Chondrocyte (in vitro differentiated cells): Measurements from ENCODE around the gene NR1H4. TPM values are rescaled to one million over a fixed set of nuclear protein-coding genes. Genes with fewer than 3 reads are reported as not detected.

Experiments
- DNase-seq: peaks from one replicate; pipeline ENCODE4 v3.0.0; 2021; ENCODE audit warnings: mixed read lengths, low spot score
- H3K27ac Mint-ChIP-seq: one replicate; pipeline ENCODE4 v1.8.0; 2021; ENCODE audit warnings: mild to moderate bottlenecking, moderate library complexity, mixed read lengths; ENCODE audit not compliant: unreplicated experiment
- H3K27me3 Mint-ChIP-seq: 2 replicates; pipeline ENCODE4 v1.8.0; 2021; ENCODE audit warnings: low read depth, mixed read lengths
- H3K36me3 Mint-ChIP-seq: 2 replicates; pipeline ENCODE4 v1.8.0; 2021; ENCODE audit warnings: low read depth, mixed read lengths
- H3K4me1 Mint-ChIP-seq: 2 replicates; pipeline ENCODE4 v1.8.0; 2021; ENCODE audit warnings: low read depth, mild to moderate bottlenecking, mixed read lengths
- H3K4me3 Mint-ChIP-seq: one replicate; pipeline ENCODE4 v1.8.0; 2021; ENCODE audit warnings: mild to moderate bottlenecking, moderate library complexity, mixed read lengths; ENCODE audit not compliant: unreplicated experiment
- H3K9me3 Mint-ChIP-seq: 2 replicates; pipeline ENCODE4 v1.8.0; 2021; ENCODE audit warnings: low read depth, mixed read lengths
- total RNA-seq: library from RNA; stranded (reverse); gene quantifications from 3 replicates; pipeline ENCODE4 v1.2.1, GENCODE V29; 2021
- TF ChIP-seq, protein P1 (sequence below): fragments of 200-600 bp; sonication (generic); IDR thresholded peaks from 2 replicates; pipeline ENCODE4 v1.5.0; 2021; ENCODE audit warnings: antibody characterized with exemption, mild to moderate bottlenecking, moderate library complexity

NR1H4 gene
- total RNA-seq, 1 donor from 2014 or later = not detected

DNA sequence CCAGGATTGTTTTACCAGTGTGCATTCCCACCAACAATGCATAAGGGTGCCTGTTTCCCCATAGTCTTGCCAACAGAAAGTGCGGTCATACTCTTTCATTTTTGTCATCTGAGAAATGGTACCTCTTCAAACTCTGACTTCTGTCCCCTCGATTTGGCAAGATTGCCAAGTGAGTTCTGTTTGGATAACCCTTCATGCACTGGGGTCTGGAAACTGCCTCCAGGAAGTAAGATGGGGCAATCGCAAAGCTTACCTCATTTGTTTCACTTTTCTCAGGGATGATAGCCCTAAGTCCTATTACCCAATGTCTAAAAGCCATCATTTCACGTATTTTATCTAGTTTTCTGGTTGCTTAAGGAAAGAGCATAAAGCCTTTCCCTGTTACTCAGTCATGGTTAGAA lies 28.6 kb upstream of the NR1H4 start:
- H3K4me3 Mint-ChIP-seq = no peak overlapping the region
- H3K27ac Mint-ChIP-seq = no peak overlapping the region
- H3K36me3 Mint-ChIP-seq = no peaks in the 10 kb centered on the region
- no peaks in the 10 kb centered on the region for H3K4me1 Mint-ChIP-seq
- DNase-seq = no peak
- peaks cover 25% of the 10 kb centered on the region for H3K27me3 Mint-ChIP-seq
- TF ChIP-seq, protein P1, sequence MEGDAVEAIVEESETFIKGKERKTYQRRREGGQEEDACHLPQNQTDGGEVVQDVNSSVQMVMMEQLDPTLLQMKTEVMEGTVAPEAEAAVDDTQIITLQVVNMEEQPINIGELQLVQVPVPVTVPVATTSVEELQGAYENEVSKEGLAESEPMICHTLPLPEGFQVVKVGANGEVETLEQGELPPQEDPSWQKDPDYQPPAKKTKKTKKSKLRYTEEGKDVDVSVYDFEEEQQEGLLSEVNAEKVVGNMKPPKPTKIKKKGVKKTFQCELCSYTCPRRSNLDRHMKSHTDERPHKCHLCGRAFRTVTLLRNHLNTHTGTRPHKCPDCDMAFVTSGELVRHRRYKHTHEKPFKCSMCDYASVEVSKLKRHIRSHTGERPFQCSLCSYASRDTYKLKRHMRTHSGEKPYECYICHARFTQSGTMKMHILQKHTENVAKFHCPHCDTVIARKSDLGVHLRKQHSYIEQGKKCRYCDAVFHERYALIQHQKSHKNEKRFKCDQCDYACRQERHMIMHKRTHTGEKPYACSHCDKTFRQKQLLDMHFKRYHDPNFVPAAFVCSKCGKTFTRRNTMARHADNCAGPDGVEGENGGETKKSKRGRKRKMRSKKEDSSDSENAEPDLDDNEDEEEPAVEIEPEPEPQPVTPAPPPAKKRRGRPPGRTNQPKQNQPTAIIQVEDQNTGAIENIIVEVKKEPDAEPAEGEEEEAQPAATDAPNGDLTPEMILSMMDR = no peak
- H3K9me3 Mint-ChIP-seq = no peaks in the 10 kb centered on the region

DNA sequence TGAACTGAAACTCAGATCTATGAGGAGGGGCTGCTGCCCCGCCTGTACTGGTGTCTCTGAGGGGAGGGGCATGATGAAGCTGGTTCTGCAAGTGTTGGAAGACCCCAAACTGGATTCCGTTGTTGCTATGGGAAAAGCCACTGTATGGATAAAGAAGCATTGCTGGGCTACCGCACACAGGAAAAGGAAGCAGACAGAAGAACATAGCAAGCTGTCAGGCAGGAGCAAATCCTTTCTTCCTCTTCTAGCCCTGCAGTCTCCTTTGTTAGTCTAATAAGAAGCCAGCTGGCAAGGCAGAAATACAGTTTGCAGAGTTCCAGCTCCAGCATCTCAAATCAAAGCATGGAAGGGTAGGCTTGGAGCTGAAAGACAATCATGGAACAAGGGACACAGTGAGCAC lies 26.3 kb upstream of the NR1H4 start:
- no peak overlapping the region for H3K27ac Mint-ChIP-seq
- TF ChIP-seq, protein P1 = no peak

DNA sequence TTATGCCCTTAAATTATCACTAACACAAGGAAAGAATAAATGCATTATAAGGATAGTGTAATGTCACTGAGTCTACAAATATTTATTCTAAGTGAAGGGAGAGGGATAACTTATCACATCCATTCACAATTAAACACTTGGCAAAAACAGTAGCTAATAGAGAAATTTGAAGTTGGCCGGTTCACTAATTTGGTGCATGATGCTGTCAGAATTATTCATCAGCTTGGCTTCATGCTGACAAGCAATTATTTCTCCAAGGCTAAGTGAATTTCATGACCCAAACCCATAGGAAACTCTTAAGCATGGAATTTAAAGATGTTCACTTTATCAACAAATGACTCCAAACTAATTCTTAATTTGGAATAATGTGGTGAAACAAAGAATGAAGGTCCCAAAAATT lies 25.0 kb upstream of the NR1H4 start:
- no peaks in the 10 kb centered on the region for H3K36me3 Mint-ChIP-seq
- no peak for DNase-seq

More for the DNA sequence above, 26.3 kb upstream of the NR1H4 start:
- no peaks in the 10 kb centered on the region for H3K9me3 Mint-ChIP-seq
- no peaks in the 10 kb centered on the region for H3K4me1 Mint-ChIP-seq
- peaks cover 30% of the 10 kb centered on the region for H3K27me3 Mint-ChIP-seq
- no peak for DNase-seq
- no peak overlapping the region for H3K4me3 Mint-ChIP-seq
- no peaks in the 10 kb centered on the region for H3K36me3 Mint-ChIP-seq

DNA sequence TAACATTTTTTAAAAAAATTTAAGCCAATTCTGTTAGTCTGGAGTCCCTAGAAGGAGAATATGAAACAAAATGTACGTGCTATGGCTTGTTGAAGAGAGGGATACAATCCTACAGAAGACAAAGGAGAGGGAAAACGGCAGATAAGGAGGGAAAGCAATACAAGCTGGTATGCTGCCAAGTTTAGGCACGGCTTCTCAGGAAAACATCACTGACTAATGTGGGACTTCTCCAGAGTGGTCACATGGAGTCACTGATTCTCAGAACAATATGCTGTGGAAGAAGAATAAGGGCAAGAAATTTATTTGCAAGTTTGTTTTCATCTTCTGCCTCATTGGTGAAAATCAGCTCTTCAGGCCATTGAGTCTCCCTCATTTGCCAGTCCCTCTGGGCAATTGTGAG lies 22.9 kb upstream of the NR1H4 start:
- Mint-ChIP-seq H3K4me3 (no peak overlapping the region), H3K9me3 (no peaks in the 10 kb centered on the region), H3K4me1 (no peaks in the 10 kb centered on the region), H3K36me3 (no peaks in the 10 kb centered on the region), H3K27me3 (peaks cover 31% of the 10 kb centered on the region), H3K27ac (no peak overlapping the region)
- DNase-seq = no peak
- TF ChIP-seq, protein P1 = no peak

More for the DNA sequence above, 25.0 kb upstream of the NR1H4 start:
- H3K4me1 Mint-ChIP-seq = no peaks in the 10 kb centered on the region
- peaks cover 34% of the 10 kb centered on the region for H3K27me3 Mint-ChIP-seq
- H3K27ac Mint-ChIP-seq = no peak overlapping the region
- H3K9me3 Mint-ChIP-seq = no peaks in the 10 kb centered on the region
- H3K4me3 Mint-ChIP-seq = no peak overlapping the region
- TF ChIP-seq, protein P1 = no peak

DNA sequence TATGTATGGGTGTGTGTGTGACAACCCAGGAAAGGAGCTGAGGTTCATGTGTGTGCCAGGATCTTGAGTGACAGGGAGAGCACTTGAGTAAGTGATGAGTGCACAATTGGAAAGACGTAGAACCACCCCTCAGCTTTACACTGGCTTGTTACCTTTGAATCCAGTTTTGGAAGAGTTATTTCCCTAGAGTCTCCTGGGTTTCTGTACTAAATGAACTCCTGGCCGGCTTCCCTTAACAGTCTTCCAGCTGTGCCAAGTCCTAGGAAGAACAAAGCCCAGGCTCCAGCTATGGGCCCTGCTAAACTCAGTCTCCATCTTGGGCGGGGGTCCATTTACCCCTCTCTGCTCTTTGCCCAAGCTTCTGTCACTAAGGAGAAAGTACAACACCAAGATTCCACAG lies 19.7 kb upstream of the NR1H4 start:
- TF ChIP-seq, protein P1 = no peak
- Mint-ChIP-seq H3K4me3 (no peak overlapping the region), H3K36me3 (no peaks in the 10 kb centered on the region), H3K4me1 (no peaks in the 10 kb centered on the region), H3K9me3 (no peaks in the 10 kb centered on the region), H3K27me3 (peaks cover 26% of the 10 kb centered on the region), H3K27ac (no peak overlapping the region)
- no peak for DNase-seq
